ENCODE data around the gene MAB21L4. TPM values are rescaled to one million over a fixed set of nuclear protein-coding genes. Genes with fewer than 3 reads are reported as not detected.

Gene MAB21L4
- total RNA-seq, 2 donors from 2014 or later, result 1.1 to 3.5 TPM

- WGBS, result 82% methylated on average over 5 of the region's 5 CpGs
- Histone ChIP-seq H3K4me1 (replicated peaks) (no peaks in the 10 kb centered on the region), H3K9me3 (no peaks in the 10 kb centered on the region), H3K4me3 (no peak overlapping the region), H3K36me3 (no peaks in the 10 kb centered on the region), H3K27ac (no peak overlapping the region), H3K27me3 (replicated peaks; ENCODE audit: insufficient read depth) (no peaks in the 10 kb centered on the region)
- DNase-seq (ENCODE audit: low spot score), result no peak
- intact Hi-C loops (cut with DNase I), result no loop called here
- TF ChIP-seq POLR2AphosphoS5 (IDR thresholded peaks at IDR 0.05), result no peak
- TF ChIP-seq POLR2A (IDR thresholded peaks at IDR 0.05), result no peak
- no peak for TF ChIP-seq CTCF (IDR thresholded peaks at IDR 0.05)
These were observed 9.9 kb downstream of the MAB21L4 start for GRCh38 chr2:240886023-240886565.

GRCh38 chr2:240885566-240885965 lies 10.4 kb downstream of the MAB21L4 start:
- H3K27me3 ChIP-seq (replicated peaks; ENCODE audit: insufficient read depth), result no peaks in the 10 kb centered on the region
- H3K36me3 ChIP-seq, result no peaks in the 10 kb centered on the region
- WGBS, result 30% methylated on average over 1 of the region's 1 CpG
- DNase-seq (ENCODE audit: low spot score), result no peak
- no peaks in the 10 kb centered on the region for H3K4me1 ChIP-seq (replicated peaks)
- intact Hi-C loops (cut with DNase I), result no loop called here
- TF ChIP-seq POLR2AphosphoS5 (IDR thresholded peaks at IDR 0.05) (no peak), POLR2A (IDR thresholded peaks at IDR 0.05) (no peak), CTCF (IDR thresholded peaks at IDR 0.05) (no peak)
- H3K4me3 ChIP-seq, result no peak overlapping the region
- H3K9me3 ChIP-seq, result no peaks in the 10 kb centered on the region
- H3K27ac ChIP-seq, result no peak overlapping the region

GRCh38 chr2:240884745-240885144 lies 11.2 kb downstream of the MAB21L4 start:
- no peaks in the 10 kb centered on the region for H3K9me3 ChIP-seq
- intact Hi-C loops (cut with DNase I), result no loop called here
- H3K36me3 ChIP-seq, result no peaks in the 10 kb centered on the region
- no peak overlapping the region for H3K27ac ChIP-seq
- H3K4me1 ChIP-seq (replicated peaks), result no peaks in the 10 kb centered on the region
- TF ChIP-seq POLR2AphosphoS5 (IDR thresholded peaks at IDR 0.05), result no peak
- no peak for TF ChIP-seq CTCF (IDR thresholded peaks at IDR 0.05)
- TF ChIP-seq POLR2A (IDR thresholded peaks at IDR 0.05), result no peak
- no peaks in the 10 kb centered on the region for H3K27me3 ChIP-seq (replicated peaks; ENCODE audit: insufficient read depth)
- no peak for DNase-seq (ENCODE audit: low spot score)
- WGBS, result 79% methylated on average over 3 of the region's 3 CpGs
- no peak overlapping the region for H3K4me3 ChIP-seq

- Histone ChIP-seq H3K27me3 (replicated peaks; ENCODE audit: insufficient read depth) (no peaks in the 10 kb centered on the region), H3K27ac (no peak overlapping the region), H3K4me1 (replicated peaks) (no peaks in the 10 kb centered on the region), H3K36me3 (no peaks in the 10 kb centered on the region), H3K9me3 (no peaks in the 10 kb centered on the region), H3K4me3 (no peak overlapping the region)
- WGBS, result 96% methylated on average over 2 of the region's 2 CpGs
- no peak for DNase-seq (ENCODE audit: low spot score)
- TF ChIP-seq POLR2A (IDR thresholded peaks at IDR 0.05) (no peak), CTCF (IDR thresholded peaks at IDR 0.05) (no peak), POLR2AphosphoS5 (IDR thresholded peaks at IDR 0.05) (no peak)
- intact Hi-C loops (cut with DNase I), result no loop called here
These were observed 11.7 kb downstream of the MAB21L4 start for GRCh38 chr2:240884221-240884620.

- no peak for TF ChIP-seq CTCF (IDR thresholded peaks at IDR 0.05)
- no peak for TF ChIP-seq POLR2A (IDR thresholded peaks at IDR 0.05)
- no peak for TF ChIP-seq POLR2AphosphoS5 (IDR thresholded peaks at IDR 0.05)
These were observed 14.0 kb downstream of the MAB21L4 start for GRCh38 chr2:240881913-240882312.

More at GRCh38 chr2:240881913-240882312, 14.0 kb downstream of the MAB21L4 start:
- intact Hi-C loops (cut with DNase I), result no loop called here
- 54% methylated on average over 6 of the region's 6 CpGs for WGBS
- no peak for DNase-seq (ENCODE audit: low spot score)
- H3K9me3 ChIP-seq, result no peaks in the 10 kb centered on the region
- no peaks in the 10 kb centered on the region for H3K27me3 ChIP-seq (replicated peaks; ENCODE audit: insufficient read depth)
- H3K4me1 ChIP-seq (replicated peaks), result no peaks in the 10 kb centered on the region
- no peak overlapping the region for H3K27ac ChIP-seq
- H3K4me3 ChIP-seq, result no peak overlapping the region
- no peaks in the 10 kb centered on the region for H3K36me3 ChIP-seq

Measured in prostate gland (tissue), 2 donors.